Lung (tissue), 12 donors: ENCODE results near the gene RPS16. TPM values are rescaled to one million over a fixed set of nuclear protein-coding genes. Genes with fewer than 3 reads are reported as not detected.

Experiments
- ATAC-seq: fragments of 200-7000 bp; cut with Tn5 transposase; one replicate; pipeline ENCODE4 v1.9.1; 2020; ENCODE audit warnings: moderate number of reproducible peaks; ENCODE audit not compliant: insufficient read depth, low FRiP score
- DNase-seq, 3 donors: peaks; one replicate each; pipeline ENCODE4 v3.0.0-alpha.2; 2013 to 2017
- H3K27ac ChIP-seq, 2 donors: one replicate each; pipeline ENCODE4 v1.5.1; 2013; ENCODE audit warnings: mild to moderate bottlenecking in 2 of 2, moderate library complexity in 2 of 2, control low read depth in 1 of 2, inconsistent platforms in 1 of 2, low read depth in 1 of 2, low read length in 1 of 2
- H3K27me3 ChIP-seq, 3 donors: one replicate each; pipeline ENCODE4 v1.5.1; 2013; ENCODE audit warnings: low read length in 2 of 3; ENCODE audit not compliant: control insufficient read depth in 3 of 3, insufficient read depth in 3 of 3
- H3K36me3 ChIP-seq, 4 donors: one replicate each; pipeline ENCODE4 v1.5.1; 2013; ENCODE audit warnings: low read length in 4 of 4, mild to moderate bottlenecking in 1 of 4, moderate library complexity in 1 of 4; ENCODE audit not compliant: control insufficient read depth in 4 of 4, insufficient read depth in 4 of 4
- H3K4me1 ChIP-seq, 5 donors: one replicate each; pipeline ENCODE4 v1.5.1; 2013; ENCODE audit warnings: low read length in 5 of 5, mild to moderate bottlenecking in 2 of 5, moderate library complexity in 1 of 5; ENCODE audit not compliant: control insufficient read depth in 5 of 5, insufficient read depth in 5 of 5
- H3K4me3 ChIP-seq: one replicate; pipeline ENCODE4 v1.5.1; 2013; ENCODE audit warnings: mild to moderate bottlenecking, control low read depth, moderate library complexity
- H3K9ac ChIP-seq, 2 donors: one replicate each; pipeline ENCODE4 v1.5.1; 2013; ENCODE audit warnings: low read length in 2 of 2, control low read depth in 1 of 2; ENCODE audit not compliant: insufficient read depth in 1 of 2
- H3K9me3 ChIP-seq, 4 donors: one replicate each; pipeline ENCODE4 v1.5.1; 2013; ENCODE audit warnings: low read length in 3 of 4, mild to moderate bottlenecking in 1 of 4, moderate library complexity in 1 of 4; ENCODE audit not compliant: control insufficient read depth in 4 of 4, insufficient read depth in 3 of 4
- CTCF ChIP-seq: IDR thresholded peaks from 2 replicates; pipeline ENCODE4 v1.5.1; 2012; ENCODE audit warnings: mild to moderate bottlenecking; ENCODE audit errors: control extremely low read depth, extremely low read depth
- WGBS, 2 donors: extraction: QIAGEN DNeasy Blood & Tissue Kit; methylation state at CpG; one replicate each; pipeline ENCODE4 v1.1.7; 2013; 5-methylcytosine and 5-hydroxymethylcytosine counted together
- polyA plus RNA-seq, 2 donors: library from polyadenylated mRNA; stranded (reverse); fragments of 200-250 nt; gene quantifications; one replicate each; pipeline ENCODE4 v1.2.1, GENCODE V29; 2013
- total RNA-seq, 2 donors: library from RNA; depleted of rRNA in 1 of 2; stranded (reverse); fragments of >200 nt in 1 of 2; gene quantifications; one replicate each; pipeline ENCODE4 v1.2.1, GENCODE V29; 2014 to 2021
- donor health status: control.
- donor health status: control.
- donor health status: Bipolar disorder and iron deficiency.
- donor health status: healthy.
- donor health status: DM: yes; HTN: yes; CAD: no.

RPS16 gene
- total and polyA plus RNA-seq, 4 donors, result 108 to 3,242 (median 2,120) TPM

- Histone ChIP-seq H3K4me1 (no peaks in the 10 kb centered on the region), H3K27ac (no peak overlapping the region), H3K27me3 (no peaks in the 10 kb centered on the region), H3K9ac (no peak overlapping the region), H3K4me3 (no peak overlapping the region), H3K36me3 (peaks cover 52 to 90% (median 64%) of the 10 kb centered on the region in 4 donors), H3K9me3 (peaks cover 0 to 2% (median 0%) of the 10 kb centered on the region in 4 donors)
- TF ChIP-seq CTCF, result no peak
- 92 to 96% methylated on average over 6 of the region's 6 CpGs for whole genome bisulfite sequencing, 2 donors
- ATAC-seq (no peak), DNase-seq (no peak)
These were observed 33.8 kb upstream of the RPS16 start for GRCh38 chr19:39469567-39469966.

- peaks cover 0 to 2% (median 0%) of the 10 kb centered on the region in 4 donors for H3K9me3 ChIP-seq
- WGBS, 2 donors, result 90 to 91% methylated on average over 11 of the region's 11 CpGs
These were observed 33.3 kb upstream of the RPS16 start for GRCh38 chr19:39469036-39469435.

GRCh38 chr19:39467941-39468340, 32.2 kb upstream of the RPS16 start:
- no peak for TF ChIP-seq CTCF
- no peak for ATAC-seq
- no peak overlapping the region for H3K27ac ChIP-seq
- H3K4me3 ChIP-seq, result no peak overlapping the region
- WGBS, 2 donors, result 95 to 96% methylated on average over 7 of the region's 7 CpGs
- DNase-seq, result no peak
- H3K9ac ChIP-seq, result no peak overlapping the region
- H3K4me1 ChIP-seq, result no peaks in the 10 kb centered on the region
- H3K27me3 ChIP-seq, result no peaks in the 10 kb centered on the region
- peaks cover 0 to 2% (median 0%) of the 10 kb centered on the region in 4 donors for H3K9me3 ChIP-seq
- peaks cover 46 to 79% (median 61%) of the 10 kb centered on the region in 4 donors for H3K36me3 ChIP-seq

More at GRCh38 chr19:39469036-39469435, 33.3 kb upstream of the RPS16 start:
- H3K4me1 ChIP-seq, result no peaks in the 10 kb centered on the region
- H3K27me3 ChIP-seq, result no peaks in the 10 kb centered on the region
- no peak overlapping the region for H3K4me3 ChIP-seq
- H3K27ac ChIP-seq, result no peak overlapping the region
- peaks cover 52 to 88% (median 62%) of the 10 kb centered on the region in 4 donors for H3K36me3 ChIP-seq
- TF ChIP-seq CTCF, result no peak
- no peak for DNase-seq
- no peak for ATAC-seq
- no peak overlapping the region for H3K9ac ChIP-seq
